Activated effector memory CD4-positive, alpha-beta T cell treated with Interleukin-2 at 50 U/mL for 16 hours (primary cell): Measurements from ENCODE around the gene SYNRG.
"Not testable (repeated sequence)": the region's sequence is repeated elsewhere in the genome, so short reads cannot be mapped to it uniquely, and the experiment has no call there.

Experiments used
- DNase-seq: peaks from one replicate; pipeline ENCODE4 v3.0.0-alpha.2; 2020

Gene SYNRG

DNA sequence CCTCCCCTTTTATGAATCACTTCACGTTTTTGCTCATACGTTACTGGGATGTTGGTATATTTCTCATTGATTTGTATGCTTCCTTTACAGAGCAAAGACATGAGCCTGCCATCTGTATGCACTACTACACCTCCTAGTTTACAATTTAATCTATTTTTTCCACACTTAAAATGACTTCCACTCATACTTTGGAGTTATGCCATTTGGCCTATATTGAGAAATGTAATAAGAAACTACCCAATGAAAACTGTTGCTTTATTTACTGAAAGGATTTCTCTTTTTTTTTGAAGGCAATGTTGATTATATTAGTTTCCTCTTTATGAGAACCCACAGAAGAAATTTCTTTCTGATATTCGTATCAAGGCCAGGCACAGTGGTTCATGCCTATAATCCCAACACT, 76.5 kb downstream of the SYNRG start:
- DNase-seq = no peak

DNA sequence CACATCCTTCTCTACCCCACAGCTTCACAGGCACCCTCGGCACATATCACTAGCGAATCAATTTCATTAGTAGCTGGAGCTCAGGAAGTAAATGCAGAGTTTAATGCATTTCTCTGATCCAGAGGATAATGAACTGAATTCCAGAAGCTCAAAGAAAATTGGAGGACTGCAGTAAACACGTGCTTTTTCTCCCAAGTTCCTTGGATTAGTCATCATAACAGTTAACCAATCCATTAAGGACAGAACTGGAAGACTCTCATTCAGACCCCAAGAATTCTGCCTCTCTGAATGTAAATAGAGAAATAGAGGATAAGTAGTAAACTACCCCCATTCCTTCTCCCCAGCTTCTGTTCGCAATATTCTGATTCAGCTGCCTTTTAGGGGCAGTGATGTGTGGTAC, 78.8 kb downstream of the SYNRG start:
- no peak for DNase-seq

DNA sequence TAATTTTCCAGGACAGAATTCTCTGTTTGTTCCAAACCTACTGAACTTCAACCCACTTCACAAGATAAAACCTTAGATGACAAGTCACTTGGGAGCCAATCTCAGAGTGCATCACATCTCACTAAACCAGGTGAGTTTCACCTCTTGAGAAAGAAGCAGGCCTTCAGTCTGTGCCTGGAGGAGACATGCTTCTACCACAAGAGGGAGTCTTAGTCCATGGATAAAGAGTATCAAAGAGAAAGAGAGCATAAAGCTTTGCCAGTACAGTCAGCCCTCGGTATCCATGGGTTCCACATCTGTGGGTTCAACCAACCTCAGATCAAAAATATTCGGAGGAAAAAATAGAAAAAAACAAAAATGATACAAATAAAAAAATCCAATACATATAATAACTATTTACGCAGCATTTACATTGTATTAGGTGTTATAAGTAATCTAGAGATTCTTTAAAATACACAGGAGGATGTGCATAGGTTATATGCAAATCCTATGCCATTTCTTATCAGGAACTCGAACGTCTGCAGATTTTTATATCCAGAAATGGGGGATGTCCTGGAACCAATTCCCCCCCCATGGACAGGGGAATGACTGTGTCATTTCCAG, 81.9 kb downstream of the SYNRG start:
- DNase-seq = no peak

DNA sequence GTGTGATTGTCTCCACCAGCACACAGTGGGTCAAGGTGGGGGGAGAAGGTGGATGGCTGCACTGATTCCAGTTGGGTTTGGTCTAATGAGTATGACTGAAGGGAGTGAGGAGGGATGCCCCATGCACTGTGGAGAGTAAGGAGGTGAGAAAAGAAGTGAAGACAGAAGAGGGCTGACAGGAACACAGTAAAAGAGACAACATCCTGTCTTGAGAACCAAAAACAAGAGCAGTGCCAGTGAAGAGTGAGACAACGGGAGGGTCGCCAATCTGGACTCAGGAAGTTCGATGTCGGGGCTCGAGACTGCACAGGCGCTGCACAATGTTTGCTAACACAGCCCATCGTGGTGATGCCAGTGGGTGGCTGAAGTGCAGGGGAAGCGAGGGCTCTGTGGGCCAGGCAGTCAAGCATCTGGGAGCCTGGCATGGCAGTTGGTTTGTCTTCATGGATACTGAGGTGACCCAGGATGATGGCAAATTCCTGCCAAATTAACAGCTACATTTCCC, 85.5 kb downstream of the SYNRG start:
- DNase-seq = no peak

DNA sequence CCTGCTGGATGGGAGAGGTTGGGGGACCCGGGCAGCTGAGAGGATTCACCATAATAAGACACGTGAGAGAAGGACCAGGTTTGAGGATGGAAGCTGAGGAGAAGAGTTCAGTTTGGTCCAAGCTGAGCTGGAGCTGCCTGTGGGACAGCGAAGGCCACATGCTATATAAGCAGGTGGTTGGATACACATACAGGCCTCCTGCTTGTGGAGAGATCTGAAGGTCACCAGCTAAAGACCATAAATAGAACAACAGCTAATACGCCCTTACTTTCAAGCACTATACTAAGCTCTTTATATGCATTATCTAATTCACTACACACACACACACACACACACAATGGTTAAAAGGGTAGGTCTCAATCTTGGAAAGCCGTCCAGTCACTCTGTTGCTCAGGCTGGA, 87.4 kb downstream of the SYNRG start:
- no peak for DNase-seq

DNA sequence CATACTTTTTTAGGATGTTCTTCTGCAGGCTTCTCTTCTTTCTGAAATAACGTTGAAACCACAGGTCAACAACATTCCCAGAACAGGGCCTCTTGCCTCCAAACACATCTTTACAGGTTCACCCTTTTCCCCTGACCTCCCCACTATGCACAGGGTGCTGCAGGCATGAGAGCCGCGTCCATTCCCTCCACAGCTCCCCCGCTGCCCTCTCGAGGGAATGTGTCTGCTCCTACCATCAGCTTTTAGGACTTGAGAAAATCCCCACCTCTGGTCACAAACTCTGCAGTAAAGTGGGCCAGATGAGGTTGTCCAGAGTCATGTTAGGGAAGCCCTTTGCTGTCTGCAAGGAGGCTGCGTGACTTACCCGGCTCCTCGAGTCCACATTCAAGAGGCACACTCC, 89.0 kb downstream of the SYNRG start:
- no peak for DNase-seq

DNA sequence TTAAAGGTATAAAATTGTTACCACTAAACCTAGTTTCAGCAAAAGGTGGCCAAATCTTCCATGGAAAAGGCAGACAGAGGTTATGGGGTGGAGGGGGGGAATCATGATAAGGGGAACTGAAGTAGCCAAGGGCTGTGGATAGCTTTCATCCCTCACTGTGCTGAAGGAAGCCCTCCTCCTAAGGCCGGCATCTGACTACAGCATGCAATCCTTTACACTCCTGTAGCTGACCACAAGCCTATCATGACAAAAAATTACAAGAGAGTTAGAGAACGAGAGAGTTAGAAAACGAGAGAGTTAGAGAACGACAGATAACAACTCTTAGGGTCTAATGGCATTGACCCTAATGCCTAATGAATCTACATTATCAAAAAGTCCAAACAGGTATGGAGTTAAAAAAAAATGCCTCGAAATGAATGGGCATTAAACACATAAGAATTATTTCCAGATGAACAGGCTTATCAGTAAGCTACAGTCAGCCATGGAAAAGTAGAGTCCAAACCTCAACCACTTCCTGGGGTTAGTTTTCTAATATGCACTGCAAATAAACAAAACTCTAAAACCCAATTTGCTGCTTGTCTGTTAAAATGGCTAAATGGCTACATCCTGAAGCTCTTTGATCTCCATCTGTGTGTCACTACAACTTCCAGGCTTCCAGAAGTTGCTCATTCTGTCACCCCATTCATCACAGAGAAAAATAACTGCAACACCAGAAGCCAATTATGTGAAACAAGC, 89.8 kb downstream of the SYNRG start:
- DNase-seq = no peak

DNA sequence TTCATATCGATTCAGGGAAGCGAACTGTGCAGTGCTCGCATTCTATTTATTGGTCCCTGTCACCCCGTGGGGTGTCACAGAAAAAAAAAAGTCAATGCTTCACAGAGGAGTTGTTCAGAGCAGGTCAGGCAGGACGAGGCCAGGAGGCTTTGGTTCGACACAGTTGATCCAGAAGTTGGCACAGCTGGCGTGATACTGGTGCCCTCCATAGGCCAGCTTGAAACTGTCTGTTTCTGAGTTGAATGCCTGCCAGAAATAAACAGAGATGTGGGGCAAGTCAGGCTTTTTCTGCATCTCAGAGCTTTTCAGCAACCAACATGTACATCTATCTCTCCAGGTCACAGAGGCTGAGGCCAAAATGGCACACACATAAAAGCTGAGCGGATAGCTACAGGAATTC, 90.4 kb downstream of the SYNRG start:
- no peak for DNase-seq

DNA sequence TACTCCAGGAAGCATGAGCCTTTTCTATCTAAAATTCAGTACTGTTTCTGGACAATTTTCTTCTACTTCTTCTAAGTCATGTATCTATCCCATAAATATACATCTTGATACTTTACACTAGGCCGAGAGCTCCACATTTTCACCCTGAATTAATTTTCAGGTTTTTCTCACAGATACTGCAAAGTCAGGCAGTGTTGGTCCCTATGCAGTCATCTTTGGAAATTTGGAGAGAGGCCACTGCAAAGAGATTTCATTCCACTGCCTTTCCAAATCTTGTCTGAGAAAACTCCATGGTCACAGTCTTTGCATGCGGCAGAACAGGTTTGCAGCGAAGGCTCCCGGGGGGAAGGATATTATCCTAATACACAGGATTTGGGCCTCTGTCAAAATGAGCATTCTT, 91.3 kb downstream of the SYNRG start:
- DNase-seq = no peak

DNA sequence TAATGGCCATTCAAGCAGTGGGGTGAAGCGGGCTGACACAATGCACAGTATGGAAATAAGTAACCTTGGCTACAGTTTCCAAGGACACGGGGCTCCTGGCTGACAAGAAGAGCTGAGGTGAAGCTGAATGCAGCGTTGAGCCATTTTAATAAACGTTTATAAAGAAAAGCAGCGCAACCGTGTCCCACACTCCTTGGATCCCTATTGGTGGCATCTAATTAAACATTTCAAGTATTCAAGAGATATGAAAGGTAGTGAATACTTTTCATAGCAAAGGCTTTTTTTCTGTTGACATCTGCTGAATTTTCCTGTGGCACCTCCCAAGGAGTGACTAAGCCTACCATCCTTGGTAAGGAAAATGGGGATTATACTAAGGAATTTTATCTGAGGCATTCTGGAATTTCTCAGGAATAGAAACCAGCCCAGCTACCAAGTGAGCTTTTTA, 93.1 kb downstream of the SYNRG start:
- DNase-seq = no peak

DNA sequence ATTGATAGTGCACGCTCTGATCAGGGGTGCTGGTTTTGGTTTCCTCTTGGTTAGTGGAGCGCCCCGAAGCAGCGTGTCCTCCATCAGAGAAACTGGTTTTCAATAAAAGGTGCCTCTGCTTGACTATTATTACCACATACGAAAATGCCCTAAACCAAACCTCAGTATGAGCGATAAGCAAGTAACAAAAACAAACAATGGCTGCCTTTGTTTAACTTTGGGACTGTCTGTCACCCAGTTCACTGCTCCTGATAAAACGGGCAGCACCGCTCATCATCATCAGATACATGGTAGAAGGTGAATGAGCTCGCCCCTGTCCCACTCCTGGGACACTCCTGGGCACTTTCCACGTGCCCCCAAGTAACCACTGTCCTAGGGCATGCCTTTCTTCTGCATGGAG, 95.5 kb downstream of the SYNRG start:
- DNase-seq = no peak

DNA sequence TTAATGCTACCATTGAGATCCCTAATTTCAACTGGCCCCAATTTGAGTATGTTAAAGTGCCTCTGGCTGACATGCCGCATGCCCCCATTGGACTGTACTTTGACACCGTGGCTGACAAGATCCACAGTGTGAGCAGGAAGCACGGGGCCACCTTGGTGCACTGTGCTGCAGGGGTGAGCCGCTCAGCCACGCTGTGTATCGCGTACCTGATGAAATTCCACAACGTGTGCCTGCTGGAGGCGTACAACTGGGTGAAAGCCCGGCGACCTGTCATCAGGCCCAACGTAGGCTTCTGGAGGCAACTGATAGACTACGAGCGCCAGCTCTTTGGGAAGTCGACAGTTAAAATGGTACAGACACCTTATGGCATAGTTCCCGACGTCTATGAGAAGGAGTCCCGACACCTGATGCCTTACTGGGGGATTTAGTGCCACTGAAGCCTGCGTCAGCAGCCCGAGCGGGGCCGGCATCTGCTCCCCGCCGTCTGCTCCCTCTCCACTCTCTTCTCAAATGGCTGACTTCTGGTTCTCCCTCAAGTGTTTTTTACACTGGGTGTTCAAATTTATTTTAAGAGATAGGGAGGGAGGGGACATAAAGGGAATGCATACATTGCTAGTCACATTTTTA, 96.7 kb downstream of the SYNRG start:
- DNase-seq = no peak

DNA sequence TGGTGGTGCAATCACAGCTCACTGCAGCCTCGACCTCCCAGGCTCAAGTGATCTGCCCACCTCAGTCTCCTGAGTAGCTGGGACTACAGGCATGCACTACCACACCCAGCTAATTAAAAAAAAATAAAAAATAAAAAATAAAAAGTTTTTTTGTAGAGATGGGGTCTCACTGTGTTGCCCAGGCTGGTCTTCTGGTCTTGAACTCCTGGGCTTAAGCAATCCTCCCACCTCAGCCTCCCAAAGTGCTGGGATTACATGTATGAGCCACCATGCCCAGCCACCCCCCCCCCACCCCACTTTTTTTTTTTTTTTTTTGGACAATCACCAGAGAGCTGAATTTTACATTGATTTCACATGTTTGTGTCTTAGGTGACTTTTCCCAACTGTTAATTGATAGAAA, 97.6 kb downstream of the SYNRG start:
- not testable (repeated sequence) for DNase-seq

DNA sequence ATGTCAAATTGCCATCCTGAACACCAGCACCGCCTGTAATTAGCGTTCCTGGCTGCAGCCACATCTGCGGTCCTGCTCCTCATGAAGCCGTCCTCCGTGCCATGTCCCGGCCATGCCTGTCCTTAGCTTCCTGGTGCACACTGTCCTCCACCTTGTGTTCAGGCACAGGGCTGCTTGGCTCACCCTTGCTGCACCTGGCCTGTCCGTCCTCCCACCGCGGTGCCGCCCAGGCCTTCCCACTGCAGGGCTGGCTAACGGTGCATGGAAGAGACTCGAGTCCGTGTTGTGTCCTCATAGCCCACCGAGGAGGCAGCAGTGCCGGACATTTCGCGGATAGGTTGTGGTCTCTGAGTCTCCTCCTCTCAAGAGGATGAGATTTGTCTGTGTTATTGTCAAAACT, 99.2 kb downstream of the SYNRG start:
- no peak for DNase-seq

DNA sequence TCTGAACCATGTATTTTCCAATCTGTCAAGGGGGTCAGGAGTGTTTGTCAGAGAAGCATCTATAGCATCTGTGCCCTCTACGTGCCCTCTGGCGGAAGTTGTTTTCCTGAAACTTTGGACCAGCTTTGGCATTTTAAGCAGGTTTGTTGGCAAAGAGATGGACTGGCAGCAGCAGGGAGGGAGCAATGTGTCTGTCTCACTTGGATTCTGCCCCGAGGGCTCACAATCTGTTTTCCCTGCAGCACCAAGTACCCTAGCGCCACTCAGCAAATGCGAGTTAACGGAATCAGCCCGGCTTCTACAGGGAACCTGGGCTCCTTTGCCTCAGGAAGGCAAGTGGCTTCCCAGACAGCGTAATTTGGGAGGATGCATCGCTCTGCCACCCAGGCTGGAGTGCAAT, 102.1 kb downstream of the SYNRG start:
- DNase-seq = no peak

DNA sequence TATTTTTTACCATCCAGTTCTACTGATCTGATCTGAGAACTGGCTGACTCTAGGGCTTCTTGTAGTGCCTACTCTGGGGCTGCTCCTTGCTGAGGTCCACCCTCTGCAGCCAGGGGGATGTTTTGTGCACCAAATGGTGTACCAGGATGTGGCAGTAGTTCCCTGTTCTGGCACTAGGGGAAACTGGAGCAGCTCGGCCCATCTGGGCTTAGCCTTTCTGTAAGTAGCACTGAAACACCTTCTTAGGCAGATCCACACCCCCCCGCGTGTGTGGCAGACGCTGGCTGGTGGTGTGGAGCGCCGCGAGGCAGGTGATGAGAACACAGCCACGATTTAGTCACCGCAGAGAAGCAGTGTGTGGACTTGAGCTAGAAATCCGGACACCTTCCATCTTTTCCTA, 102.5 kb downstream of the SYNRG start:
- DNase-seq = no peak

DNA sequence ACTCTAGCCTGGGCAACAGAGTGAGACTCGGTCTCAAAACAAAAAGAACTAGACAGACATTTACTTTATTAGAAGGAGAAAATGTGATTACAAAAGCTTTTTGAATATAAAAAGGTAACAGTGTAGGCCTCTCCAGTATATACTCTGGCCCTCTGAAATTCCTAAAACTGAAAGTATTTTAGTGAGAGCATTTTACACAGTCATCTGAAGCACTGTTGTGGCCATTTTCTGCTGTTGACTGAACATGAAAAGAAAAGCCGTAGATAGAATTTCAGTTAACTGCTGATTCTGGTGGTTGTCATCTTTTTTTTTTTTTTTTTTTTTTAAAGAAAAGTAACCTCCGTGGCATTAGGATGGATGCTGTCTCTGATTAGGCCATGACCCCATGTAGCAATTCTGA, 103.9 kb downstream of the SYNRG start:
- no peak for DNase-seq

DNA sequence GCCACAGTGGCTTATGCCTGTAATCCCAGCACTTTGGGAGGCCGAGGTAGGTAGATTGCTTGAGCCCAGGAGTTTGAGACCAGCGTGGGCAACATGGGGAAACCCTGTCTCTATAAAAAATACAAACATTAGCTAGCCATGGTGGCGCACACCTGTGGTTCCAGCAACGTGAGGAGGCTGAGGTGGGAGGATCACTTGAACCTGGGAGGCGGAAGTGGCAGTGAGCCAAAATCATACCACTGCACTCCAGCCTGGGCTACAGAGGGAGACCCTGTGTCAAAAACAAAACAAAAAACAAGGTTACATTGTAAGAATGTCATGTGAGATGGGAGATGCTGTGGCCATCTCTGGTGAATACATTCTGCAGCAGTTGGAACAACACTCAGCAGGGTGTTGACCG, 106.1 kb downstream of the SYNRG start:
- no peak for DNase-seq

DNA sequence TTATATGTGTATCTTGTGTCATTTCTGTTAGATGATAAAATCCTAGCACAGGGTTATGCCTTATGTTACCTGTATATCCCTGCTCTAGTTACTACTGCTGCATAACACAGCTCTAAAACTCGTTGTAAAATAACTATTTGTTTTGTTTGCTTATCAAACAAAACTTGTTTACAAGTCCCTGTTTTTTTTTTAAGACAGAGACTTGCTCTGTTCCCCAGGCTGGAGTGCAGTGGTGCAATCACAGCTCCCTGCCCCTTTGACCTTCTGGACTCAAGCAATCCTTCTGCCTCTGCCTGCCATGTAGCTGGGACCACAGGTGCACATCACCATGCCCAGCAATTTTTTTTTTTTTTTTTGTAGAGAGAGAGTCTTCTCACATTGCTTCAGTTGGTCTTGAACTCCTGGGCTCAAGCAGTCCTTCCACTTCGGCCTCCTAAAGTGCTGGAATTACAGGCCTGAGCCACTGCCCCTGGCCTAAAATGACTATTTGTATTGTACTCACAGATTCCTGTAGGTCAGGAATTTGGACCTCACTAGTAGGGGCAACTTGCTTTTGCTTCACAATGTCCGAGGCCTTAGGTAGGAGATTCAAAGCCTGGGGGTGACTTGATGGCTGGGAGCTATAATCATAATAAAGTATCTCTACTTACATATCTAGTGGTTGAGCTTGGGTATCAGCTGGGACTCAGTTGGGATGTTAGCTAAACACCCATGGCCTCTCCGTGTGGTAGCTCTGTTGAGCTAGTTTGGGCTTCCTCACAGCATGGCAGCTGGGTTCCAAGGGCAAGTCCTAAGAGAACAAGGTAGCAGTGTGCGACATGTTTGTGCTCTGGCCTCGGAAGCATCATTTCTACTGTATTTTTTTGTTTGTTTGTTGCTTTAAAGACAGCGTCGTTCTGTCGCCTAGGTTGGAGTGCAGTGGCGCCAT, 106.9 kb downstream of the SYNRG start:
- no peak for DNase-seq

DNA sequence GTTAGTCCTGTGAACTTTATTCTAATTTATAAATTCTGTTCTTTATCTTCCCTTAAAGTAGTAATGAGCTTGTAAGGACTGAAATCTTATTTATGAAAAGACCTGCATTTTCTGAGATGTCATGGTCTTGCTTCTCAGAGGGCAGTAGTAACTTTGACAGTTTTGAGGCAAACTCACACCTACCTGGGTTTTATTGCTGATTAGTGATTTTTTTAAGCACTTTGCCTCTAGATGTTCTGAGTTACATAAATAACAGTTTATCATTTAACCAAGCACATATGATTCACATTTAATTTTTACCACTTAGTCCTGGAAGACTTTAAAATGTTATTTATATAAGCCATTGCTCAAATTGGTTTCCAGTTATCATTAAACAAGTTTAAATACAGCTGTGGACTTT, 108.8 kb downstream of the SYNRG start:
- DNase-seq = no peak

DNA sequence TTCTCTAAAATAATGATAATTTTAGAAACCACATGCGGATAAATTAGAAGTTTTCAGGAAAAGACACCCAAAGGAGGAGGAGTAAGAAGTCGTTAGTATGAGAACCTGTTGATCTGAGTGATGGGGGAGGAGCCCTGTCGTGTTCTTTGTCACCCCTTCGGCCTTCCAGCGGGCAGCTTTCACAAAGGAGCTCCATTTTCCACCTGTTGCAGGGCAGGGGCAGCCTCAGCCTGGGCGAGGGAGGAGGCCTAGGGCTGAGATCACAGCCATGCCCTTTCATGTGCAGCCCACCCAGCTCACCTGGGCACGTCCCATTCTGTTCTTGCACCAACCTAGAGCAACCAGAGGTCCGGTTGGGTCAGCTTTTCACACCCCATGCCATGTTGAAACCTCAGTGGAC, 114.2 kb downstream of the SYNRG start:
- no peak for DNase-seq

DNA sequence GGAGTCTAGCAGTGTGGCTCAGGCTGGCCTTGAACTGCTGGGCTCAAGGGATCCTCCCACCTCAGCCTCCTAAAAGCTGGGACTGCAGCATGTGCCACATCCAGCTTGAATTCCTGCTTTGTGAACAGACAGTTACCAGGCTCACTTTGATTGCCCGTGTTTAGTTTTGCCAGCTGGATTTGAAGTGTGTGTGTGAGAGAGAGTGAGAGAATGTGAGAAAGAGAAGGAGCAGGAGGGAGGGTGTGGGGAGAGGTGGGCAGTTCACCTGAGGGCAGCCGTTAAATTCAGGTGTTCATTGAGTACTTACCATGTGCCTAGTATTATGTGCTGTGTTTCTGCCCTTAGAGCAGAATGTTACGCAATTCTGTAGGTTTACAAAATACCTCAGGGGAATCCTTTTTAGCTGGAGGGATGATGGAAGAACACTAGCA, 114.8 kb downstream of the SYNRG start:
- no peak for DNase-seq
